GM19468 (cell line): ENCODE data around the gene MCF2L2.
"Not testable (repeated sequence)": the region's sequence is repeated elsewhere in the genome, so short reads cannot be mapped to it uniquely, and the experiment has no call there.

ENCODE experiments used
- ATAC-seq: cut with Tn5 transposase; IDR thresholded peaks from one replicate; pipeline ENCODE4 v1.9.1; 2021; ENCODE audit warnings: mild to moderate bottlenecking, moderate library complexity, moderate number of reproducible peaks; ENCODE audit not compliant: unreplicated experiment; ENCODE audit errors: extremely low read depth

The MCF2L2 gene

DNA sequence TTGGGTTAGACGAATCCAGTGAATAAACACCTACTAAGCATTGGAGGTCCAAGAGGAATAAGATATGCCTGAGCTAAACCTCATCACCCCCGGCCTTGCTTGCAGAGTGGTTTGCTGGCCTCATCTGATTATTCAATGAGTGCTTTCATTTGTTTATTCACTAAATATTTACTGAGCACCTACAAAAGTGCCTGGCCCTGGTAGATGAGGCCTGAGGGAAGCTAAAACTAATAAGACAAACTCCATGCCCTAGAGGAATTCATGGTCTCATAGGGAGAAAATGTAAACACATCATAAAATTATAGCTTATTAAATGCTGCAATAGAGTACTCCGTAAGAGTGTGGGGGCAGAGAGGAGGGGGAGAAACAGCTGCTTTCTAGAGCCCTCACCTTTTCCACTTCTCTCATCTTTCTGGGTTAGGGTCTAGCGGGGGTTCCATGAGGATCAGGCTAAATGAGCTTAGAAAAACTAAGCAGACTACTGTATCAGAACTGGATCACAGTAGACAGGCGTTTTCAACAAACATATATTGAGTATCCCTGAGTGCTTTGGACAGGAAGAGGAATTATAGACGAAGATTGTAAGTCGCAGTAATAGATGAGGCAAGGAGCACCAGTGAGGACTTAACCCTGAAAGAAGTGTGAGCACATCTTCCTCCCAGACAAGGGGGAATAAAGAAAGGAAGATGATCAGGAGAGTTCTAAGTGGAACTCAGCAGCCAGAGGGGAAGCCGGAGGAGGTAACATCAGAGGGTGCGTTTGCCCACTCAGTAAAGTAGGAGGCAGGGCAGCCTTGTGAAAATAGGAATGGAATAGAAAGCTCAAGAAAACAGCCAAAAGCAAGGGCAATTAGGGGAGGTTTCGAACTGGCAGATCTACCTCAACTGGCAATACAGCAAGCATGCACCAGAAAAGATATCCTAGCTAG is 234.4 kb downstream of the MCF2L2 start:
- no peak for ATAC-seq

DNA sequence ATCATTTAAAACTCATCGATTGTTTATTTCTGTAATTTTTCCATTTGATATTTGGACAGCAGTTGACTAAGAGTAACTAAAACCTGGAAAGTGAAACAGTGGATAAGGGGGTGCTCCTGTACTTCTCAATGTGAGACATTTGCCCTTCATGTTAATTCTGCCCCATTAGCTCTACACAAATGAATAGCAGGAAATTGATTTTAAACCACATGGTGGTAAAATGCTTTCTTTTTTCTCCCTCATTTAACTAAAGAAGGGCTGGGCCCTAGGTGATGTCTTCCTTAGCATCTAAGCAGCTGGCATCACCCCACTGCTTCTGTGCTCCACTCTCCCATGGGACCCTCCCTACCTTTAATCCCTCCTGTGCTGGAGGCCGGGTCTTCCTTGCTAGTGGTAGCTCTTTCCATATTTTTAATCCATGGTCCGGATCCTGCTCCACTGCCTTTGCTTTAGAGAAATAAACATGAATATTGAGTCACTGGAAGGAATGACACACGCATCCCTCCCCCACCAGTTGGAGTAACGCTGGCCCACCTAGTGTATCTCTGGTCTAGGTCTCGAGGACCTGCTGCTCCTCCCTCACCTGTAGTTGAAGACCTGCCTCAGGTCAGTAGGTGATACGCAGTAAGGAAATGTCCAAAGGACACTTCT is 235.6 kb downstream of the MCF2L2 start:
- no peak for ATAC-seq

DNA sequence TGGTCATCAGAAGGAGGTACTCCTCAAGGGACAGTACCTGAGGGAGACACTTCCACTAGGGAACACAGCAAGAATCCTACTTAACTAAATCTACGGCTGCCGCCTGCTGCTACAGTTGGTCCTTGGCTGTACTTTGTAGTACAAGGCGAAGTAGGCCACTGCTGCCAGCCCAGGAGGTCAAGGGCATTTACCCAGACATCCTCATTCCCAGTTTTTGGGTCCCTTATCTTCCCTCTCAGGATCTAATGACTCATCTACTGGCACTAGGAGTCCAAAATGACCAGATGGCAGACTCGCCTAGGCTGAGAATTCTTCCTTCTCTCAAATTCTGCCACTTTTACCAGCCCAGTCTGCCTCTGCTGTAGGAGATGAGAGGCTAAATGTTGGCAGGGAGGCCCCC is 238.8 kb downstream of the MCF2L2 start:
- no peak for ATAC-seq

DNA sequence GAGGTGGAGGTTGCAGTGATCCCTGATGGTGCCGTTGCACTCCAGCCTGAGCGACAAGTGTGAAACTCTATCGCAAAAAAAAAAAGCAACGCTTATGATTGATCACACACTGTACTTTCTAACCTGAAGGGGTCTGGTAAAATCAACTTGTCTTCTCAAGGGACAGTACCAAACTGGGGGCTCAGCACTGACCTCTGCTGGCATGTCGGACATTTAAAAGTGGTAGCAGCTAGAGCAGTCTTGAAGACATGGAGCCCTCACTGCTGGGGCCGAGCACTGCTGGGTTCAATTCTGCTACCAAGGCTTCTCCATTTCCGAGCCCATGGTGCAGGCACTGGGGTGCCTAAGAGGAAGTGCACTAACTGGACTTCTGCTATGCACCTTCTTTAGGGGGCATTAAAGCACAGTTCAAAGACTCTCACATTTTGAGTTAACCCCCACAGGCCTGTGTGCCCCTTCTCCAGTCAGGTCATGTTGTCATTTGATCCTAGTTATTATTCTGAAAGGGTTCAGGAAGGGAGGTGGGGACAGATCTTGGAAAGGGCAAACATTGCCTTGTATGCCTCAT is 239.4 kb downstream of the MCF2L2 start:
- no peak for ATAC-seq

DNA sequence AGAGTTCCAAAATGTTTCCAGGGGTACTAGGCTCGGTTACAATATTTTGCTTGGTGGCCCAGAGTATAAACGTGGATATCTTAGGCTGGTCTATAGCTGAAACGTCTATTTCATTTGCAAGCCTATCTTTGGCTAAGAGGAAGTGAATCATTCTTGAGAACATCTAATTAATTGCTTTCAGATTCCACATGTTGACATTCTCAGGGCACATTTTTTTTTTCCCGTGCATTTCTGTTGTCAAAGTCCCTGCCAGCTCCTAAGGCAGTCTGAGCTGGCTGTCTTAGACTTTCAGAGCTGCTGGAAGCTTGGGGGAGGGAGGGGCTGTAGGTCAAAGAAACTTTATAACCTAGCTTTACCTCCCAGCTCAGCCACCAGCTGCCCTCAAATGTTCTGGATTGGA is 242.7 kb downstream of the MCF2L2 start:
- no peak for ATAC-seq

DNA sequence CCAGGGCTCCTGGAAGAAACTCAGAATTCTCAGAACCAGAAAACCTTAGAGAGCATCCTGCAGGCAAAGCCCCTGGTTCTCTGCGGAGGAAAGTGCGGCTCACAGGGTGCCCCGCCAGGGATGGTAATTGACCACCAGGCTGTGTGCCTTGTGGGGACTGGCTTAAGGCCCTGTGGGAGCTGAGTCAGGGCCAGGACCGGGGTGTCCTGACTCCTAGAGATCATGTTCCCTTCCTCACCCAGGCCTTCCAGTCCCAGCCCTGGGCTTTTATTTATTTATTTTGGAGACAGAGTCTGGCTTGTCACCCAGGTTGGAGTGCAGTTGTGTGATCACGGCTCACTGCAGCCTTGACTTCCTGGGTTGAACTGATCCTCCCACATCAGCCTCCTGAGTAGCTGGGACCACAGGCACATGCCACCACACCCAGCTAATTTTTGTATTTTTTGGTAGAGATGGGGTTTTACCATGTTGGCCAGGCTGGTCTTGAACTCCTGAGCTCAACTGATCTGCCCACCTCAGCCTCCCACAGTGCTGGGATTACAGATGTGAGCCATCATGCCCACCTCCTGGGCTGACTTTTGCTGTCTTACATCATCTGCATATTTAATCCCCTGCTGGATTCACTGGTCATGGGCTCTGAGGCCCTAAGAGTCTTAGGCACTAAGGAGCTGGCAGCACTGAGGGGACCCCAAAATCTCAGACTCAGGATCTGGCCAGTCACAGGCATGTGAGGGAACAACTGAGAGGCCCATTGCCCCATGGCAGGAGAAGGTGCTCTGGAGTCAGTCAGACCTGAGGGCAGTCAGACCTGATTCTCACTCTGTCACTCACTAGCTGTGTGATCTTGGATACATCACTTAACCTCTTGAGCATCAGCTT is 245.4 kb downstream of the MCF2L2 start:
- no peak for ATAC-seq

DNA sequence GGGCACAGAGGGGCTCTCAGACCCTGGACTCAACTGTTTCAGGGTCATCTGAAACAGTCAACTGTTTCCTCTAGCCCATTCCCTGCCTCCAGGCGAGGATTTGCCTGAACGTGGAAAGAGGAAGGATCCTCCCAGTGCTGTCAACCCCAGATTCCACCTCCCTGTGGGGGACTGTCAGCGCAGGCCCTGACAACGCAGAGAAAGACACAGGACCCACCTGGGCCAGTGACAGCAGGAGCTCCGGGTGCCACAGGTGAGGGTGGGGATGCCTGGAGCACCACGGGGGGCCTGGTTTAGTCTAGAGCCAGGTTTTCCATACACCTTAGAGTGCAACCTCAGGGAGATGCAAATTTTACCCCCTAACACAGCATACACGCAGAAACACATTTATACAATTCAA is 246.3 kb downstream of the MCF2L2 start:
- ATAC-seq = no peak

DNA sequence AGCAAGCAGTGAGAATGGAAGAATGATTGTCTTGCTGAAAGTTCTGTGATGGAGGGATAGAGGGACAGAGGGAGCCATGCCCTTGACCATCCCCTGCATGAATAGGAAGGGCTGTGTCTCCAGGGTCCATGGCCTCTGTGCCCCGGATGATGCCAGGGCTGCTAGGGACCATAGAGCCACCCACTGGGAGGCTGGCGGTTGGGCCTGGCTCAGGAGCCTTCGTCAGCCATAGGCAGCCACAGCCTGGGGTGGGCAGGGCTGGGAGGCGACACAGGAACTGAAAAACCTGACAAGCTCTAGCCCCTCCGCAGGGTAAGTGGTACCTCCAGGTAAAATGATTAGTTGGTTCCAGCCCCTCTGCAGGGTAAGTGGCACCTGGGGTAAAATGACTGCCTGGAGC is 246.8 kb downstream of the MCF2L2 start:
- ATAC-seq = no peak

DNA sequence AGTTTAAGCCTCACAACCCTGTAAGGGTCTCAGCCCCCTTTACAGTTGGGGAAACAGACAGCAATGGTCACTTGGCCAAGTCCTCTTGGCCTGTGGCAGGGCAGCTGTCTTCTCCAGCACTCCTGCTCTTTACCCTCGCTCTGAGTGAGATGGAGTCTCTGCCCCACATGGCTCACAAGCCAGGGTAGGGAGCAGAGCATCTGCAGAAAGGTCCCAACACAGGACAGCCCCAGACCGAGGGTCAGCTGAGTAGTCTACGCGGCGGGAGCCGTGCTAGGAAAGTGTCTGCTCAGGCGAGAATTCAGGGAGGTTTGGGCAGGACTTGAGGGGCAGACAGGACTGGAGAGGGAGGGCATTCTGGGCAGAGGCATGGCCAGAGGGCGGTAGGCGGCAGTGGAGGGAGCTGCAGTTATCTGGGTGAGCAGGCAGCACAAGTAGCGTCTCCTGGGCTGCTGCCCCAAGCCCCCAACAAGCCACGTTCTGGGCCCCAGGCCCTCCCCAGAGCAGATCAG is 247.6 kb downstream of the MCF2L2 start:
- no peak for ATAC-seq

DNA sequence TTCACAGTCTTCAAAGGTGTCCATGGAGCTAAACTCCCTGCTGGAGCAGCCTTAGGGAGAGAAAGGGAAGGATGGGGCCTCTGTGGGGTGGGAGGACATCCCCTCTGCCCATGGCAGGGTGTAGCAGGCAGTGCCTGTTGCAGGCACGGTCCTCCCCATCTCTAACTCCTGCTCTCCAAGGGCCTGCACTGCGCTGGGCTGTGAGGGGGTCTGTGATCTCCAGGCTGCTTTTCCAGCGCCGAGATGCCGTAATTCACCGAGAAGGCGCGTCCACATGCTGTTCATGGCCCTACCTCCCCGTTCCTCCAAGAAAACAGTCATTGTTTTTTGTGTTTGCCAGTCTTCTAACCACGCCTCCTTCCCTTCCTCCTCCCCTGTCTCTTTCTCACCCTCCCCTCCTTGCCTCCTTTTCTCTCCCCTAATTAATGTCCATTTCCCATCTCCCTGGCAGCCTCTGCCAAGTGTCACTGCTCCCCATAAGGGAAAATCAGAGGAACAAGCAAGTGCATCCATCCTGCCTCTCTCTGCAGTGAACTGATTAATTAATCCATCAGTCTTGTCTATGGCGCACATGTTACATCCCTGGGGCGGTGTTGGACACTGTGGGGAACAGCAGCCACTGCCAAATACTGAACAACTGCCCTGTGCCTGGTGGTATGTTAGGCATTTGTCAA is 248.2 kb downstream of the MCF2L2 start:
- ATAC-seq = no peak

DNA sequence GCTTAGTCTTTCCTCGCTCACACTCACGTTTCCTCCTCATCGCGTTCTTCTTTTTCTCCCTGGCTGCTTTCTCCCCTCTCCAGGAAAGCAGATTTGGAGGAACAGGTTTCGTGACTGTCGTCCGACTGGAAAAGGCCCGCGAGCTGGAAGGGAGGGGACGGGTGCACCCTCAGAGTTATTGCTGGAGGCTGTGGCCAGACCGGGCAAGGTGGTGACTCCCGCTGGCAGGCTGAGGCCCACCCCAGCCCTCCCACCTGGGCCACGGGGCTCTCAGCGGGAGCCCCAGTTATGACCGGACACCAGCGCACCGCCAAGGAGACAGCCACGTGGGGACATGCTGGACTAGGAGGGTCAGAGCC is 248.9 kb downstream of the MCF2L2 start:
- ATAC-seq = not testable (repeated sequence)

DNA sequence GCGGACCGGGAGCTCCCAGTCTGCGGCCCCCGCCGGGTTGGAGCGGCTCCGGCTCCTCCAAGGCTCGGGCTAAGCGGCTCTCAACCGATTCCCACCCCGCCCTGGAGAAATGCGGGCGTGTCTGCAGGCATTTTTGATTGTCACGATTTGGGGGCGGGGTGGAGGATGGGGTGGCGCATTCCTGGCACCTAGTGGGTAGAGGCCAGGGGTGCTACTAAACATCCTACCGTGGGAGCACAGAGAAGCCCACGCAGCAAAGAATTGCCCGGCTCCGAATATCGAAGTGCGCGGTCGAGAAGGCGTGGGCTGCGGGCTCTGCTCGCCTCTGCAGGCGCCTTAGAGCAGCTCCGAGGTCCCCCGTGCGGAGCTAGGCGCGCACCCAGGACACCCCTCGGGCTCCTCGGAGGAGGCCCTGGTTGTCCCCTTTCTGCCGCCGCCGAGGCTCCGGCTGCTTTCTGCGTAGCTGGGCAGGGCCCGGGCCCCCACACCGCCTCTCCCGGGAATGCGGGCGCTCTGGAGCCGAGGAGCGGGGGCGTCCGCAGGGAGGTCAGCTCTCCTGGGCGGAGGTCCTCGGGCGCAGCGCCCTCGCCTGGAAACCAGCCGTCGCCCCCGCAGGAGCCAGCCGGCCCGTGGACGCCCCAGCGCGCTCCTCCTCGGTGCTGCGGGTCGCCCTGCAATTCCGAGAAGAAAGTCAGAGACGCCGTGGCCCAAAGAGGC is 249.4 kb downstream of the MCF2L2 start:
- no peak for ATAC-seq

DNA sequence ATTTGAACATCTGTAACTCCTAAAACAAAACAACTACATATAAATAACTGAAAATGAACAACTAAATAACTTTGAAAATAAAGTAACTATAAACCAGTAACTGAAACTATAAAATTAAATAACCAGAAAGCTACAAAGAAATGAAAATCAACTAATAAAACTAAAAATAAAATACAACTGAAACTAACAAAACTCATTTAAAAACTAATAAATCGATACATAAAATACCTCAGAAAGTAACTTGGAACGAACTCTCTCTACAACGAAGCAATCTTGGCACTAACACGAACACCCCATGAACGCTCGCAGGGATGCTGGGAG is 249.9 kb downstream of the MCF2L2 start:
- ATAC-seq = no peak

DNA sequence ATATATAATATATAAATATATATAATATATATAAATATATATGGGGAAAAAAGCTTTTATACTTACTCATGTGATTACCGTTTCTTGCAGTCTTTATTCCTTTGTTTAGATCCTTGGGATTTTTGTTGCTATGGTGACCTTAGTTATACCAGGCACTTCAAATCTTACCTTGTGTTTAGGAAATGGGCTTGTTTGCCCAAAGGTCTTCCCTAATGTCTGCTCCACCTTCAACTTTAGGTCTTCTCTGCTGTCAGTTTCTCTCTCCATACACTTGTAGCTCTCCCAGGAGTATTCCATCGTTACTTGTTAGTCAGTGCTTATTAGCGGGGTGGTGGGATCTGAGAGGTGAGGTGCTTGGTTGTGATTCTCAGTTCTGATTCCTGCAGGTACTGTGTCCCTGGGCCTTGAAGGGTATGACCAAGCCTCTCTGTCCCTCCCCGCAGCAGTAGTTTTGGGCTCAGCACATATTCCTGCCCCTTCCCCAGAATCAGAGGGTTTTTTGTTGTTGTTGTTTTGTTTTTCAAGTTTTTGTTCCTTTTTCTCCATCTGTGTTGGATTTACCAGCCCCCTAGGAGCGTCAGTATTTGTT is 256.3 kb downstream of the MCF2L2 start:
- no peak for ATAC-seq

DNA sequence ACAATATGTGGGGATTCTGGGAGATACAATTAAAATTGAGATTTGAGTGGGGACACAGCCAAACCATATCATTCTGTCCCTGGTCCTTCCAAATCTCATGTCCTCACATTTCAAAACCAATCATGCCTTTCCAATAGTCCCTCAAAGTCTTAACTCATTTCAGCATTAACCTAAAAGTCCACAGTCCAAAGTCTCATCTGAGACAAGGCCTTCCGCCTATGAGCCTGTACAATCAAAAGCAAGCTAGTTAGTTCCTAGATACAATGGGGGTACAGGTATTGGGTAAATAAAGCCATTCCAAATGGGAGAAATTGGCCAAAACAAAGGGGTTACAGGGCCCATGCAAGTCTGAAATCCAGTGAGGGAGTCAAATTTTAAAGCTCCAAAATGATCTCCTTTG is 260.4 kb downstream of the MCF2L2 start:
- not testable (repeated sequence) for ATAC-seq

DNA sequence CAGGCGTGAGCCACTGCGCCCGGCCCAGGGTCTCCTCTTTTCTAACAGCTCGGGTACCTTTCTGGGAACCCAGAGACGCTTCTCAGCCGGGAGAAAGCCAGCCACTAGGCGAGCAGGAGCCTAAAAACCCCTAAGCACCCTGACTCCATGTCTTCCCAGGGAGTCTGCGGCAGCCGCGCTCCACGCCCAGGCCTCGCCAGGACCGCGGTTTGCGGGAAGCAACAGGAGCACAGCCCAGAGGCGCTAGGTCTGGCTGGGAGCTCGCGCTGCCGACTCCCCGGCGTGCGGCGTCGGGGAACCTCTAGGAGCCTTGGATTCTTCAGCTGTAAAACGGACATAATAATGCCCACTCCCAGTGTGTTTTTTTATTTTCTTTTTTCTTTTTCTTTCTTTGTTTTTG is 264.9 kb downstream of the MCF2L2 start:
- ATAC-seq = no peak

DNA sequence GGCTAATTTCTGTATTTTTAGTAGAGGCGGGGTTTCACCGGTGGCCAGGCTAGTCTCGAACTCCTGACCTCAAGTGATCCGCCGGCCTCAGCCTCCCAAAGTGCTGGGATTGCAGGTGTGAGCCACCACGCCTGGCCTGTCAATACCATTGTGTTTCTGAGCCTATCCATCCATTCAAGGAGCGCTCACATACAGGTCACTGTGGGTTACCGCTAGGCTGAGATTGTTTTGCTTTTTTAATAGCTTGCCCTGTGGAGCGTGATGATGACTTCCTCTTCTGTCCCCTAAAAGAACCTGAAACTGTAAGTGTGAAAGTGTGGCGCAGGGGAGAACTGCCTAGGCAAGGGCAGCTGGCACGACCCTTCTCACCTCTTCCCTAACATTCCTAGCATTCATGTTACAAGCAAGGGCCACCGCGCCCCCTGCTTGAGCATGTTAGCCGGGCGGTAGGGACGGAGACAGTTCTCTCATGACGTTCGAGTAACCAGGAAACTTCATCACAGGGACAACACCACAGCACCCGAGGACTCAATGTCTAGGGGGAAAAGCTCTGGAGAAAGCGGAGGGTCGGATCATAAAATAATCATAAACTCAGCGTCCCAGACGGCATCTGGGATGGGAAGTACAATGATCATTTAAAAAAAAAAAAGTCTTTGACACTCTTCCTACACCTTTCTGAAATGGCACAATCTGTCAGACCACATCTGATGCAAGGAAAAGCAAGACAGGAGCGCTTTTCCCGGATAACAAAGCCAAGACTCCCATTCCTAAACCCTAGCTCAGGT is 266.7 kb downstream of the MCF2L2 start:
- ATAC-seq = peak; percentile 77

DNA sequence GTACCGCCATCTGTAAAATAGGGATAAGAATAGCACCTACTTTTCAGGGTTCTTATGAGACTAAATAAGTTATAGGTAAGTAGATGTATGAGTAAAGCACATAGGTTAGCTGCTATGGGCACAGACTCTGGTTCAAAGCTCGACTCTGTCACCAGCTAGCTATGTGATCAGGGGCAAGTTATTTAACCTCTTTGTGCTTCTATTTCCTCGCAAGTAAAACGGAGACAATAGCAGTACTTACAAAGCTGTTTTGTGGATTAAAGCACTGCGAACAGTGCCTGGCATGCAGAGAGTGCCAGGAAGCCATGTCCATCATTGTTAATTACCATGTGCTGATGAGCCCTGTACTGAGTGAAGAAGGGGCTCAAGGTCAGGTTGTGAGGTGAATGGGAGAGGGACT is 267.8 kb downstream of the MCF2L2 start:
- ATAC-seq = no peak
